Brain microvascular endothelial cell (primary cell): ENCODE data around the gene FGG.

Source experiments
- DNase-seq: peaks from one replicate; pipeline ENCODE4 v3.0.0-alpha.2; 2020
- H3K27ac ChIP-seq: fragments of 250-450 bp; sonication (Bioruptor Pico); 2 replicates; pipeline ENCODE4 v1.5.1; 2020; ENCODE audit warnings: mild to moderate bottlenecking, moderate library complexity
- H3K27me3 ChIP-seq: fragments of 250-450 bp; sonication (Bioruptor Pico); replicated peaks from 2 replicates; pipeline ENCODE4 v1.5.1; 2020; ENCODE audit warnings: mild to moderate bottlenecking
- H3K36me3 ChIP-seq: fragments of 250-450 bp; sonication (Bioruptor Pico); replicated peaks from 2 replicates; pipeline ENCODE4 v1.5.1; 2020; ENCODE audit warnings: mild to moderate bottlenecking
- H3K4me3 ChIP-seq: 2 replicates; pipeline ENCODE4 v1.5.1; 2011; ENCODE audit warnings: low read depth, mild to moderate bottlenecking, control low read depth, low read length, moderate library complexity
- in situ Hi-C: cut with HindIII; loops from 2 replicates; pipeline ENCODE4 v1.10.0; 2017; ENCODE audit warnings: low sequenced_read_pairs, low pct_ligation_motif_present
- TF ChIP-seq, protein P1 (sequence below): IDR thresholded peaks from 2 replicates; pipeline ENCODE4 v1.5.1; 2011; ENCODE audit warnings: low read depth, mild to moderate bottlenecking, moderate library complexity, low read length, control low read depth, inconsistent platforms; ENCODE audit errors: missing control alignments

The FGG gene

DNA sequence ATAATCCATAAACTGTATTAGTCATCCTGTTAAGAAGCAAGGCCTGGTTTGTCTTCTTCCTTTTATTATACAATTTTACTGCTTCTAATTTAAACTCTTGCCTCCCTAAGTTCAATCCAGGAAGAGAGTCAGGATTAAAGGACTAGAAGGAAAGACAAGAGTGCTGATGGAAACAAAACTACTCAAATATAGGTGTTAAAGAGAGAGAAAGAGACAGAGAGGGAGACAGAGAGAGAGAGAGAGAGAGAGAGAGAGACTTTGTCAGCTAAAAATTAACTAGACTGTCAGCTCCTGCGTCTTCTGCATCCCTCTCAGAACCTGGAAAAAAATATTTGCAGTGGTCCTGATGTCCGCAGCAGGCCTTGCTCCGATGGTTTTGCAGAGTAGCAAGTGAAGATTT is 13.5 kb upstream of the FGG start:
- TF ChIP-seq, protein P1, sequence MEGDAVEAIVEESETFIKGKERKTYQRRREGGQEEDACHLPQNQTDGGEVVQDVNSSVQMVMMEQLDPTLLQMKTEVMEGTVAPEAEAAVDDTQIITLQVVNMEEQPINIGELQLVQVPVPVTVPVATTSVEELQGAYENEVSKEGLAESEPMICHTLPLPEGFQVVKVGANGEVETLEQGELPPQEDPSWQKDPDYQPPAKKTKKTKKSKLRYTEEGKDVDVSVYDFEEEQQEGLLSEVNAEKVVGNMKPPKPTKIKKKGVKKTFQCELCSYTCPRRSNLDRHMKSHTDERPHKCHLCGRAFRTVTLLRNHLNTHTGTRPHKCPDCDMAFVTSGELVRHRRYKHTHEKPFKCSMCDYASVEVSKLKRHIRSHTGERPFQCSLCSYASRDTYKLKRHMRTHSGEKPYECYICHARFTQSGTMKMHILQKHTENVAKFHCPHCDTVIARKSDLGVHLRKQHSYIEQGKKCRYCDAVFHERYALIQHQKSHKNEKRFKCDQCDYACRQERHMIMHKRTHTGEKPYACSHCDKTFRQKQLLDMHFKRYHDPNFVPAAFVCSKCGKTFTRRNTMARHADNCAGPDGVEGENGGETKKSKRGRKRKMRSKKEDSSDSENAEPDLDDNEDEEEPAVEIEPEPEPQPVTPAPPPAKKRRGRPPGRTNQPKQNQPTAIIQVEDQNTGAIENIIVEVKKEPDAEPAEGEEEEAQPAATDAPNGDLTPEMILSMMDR: no peak
- Histone ChIP-seq H3K27me3 (peaks cover 3% of the 10 kb centered on the region), H3K36me3 (no peaks in the 10 kb centered on the region), H3K27ac (no peak overlapping the region), H3K4me3 (no peak overlapping the region)
- in situ Hi-C loops: no loop called here
- DNase-seq: no peak

DNA sequence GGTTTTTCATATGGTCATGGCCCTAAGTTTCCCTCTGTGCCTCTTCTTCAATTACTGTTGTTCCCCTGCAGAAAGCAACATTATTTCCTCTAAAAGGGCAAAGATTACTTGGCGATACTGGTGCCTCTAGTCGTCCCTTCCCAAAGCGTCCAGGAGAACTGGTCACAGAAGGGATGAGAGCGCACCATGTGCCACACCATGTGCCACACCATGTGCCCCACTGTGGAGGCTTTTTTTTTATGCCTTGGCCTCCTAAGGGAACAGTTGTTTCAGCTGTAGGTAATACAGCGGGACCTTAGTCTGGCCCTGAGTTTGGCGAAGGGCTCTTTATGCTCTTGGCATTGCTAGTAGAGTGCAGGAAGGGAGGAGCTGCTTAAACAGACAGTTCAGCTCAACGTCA is 11.5 kb upstream of the FGG start:
- Histone ChIP-seq H3K4me3 (no peak overlapping the region), H3K27me3 (peaks cover 3% of the 10 kb centered on the region), H3K36me3 (no peaks in the 10 kb centered on the region), H3K27ac (no peak overlapping the region)
- TF ChIP-seq, protein P1: no peak
- in situ Hi-C loops: no loop called here
- DNase-seq: no peak

DNA sequence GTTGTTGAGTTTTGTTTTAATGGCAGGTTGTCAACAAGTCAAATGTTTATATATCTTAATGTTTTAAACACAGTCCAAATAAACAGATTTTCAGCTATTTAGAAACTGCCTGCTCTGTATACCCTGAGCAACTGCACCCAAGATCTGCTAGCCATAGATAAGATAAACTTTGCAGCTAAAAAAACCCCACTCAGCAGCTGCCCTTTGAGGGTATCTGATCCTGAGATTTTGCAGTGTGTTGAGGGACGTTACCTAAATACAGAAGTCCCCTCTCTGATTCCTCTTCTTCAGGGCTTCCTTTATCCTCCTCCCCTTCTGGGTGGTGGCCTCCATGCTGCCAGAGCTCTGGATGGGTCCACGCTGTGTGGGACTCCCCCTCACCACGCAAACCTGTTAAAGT is 11.0 kb upstream of the FGG start:
- no peak overlapping the region for H3K4me3 ChIP-seq
- no peak for DNase-seq
- no peak overlapping the region for H3K27ac ChIP-seq
- no peaks in the 10 kb centered on the region for H3K36me3 ChIP-seq
- peaks cover 3% of the 10 kb centered on the region for H3K27me3 ChIP-seq
- in situ Hi-C loops: no loop called here
- TF ChIP-seq, protein P1: no peak

DNA sequence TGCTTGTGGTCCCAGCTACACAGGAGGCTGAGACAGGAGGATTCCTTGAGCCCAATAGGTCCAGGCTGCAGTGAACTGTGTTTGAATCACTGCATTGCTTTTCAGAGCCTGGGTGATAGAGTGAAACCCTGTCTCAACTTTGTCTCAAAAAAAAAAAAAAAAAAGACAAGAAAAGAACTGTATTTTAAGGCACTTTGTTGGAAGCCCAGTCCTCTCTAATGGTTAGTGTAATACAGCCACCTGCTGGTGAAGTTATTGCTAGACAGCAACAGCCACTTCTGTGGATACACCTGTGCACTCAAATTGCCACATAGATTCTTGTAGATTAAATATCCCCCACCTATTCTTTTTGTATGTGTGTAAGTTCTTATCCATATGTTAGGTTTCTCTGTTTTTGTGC is 10.1 kb upstream of the FGG start:
- no peaks in the 10 kb centered on the region for H3K27me3 ChIP-seq
- H3K36me3 ChIP-seq: no peaks in the 10 kb centered on the region
- no peak overlapping the region for H3K27ac ChIP-seq
- TF ChIP-seq, protein P1: peak; percentile 70
- DNase-seq: peak; percentile 53
- in situ Hi-C loops: no loop called here
- no peak overlapping the region for H3K4me3 ChIP-seq

DNA sequence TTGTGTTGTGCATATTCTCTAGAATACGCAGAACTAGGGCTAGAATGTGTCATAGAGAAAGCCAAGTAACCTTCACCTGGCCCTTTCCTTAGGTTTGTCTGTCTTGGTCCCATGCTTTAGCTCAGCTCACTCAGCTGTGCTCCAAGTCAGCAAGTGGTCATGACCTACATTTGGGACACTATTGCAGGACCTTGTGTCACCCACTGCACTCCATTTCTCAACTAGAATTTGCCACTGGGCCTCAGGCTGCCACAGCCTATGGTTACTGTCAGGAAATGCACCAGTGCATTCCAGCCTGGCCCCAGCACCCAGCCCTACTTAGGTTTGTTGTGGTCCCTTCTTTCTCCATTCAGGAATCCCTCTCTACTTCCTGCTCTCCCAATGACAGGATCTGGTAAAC is 7.7 kb upstream of the FGG start:
- TF ChIP-seq, protein P1: no peak
- Histone ChIP-seq H3K36me3 (no peaks in the 10 kb centered on the region), H3K27ac (no peak overlapping the region), H3K27me3 (no peaks in the 10 kb centered on the region), H3K4me3 (no peak overlapping the region)
- in situ Hi-C loops: no loop called here
- DNase-seq: no peak

DNA sequence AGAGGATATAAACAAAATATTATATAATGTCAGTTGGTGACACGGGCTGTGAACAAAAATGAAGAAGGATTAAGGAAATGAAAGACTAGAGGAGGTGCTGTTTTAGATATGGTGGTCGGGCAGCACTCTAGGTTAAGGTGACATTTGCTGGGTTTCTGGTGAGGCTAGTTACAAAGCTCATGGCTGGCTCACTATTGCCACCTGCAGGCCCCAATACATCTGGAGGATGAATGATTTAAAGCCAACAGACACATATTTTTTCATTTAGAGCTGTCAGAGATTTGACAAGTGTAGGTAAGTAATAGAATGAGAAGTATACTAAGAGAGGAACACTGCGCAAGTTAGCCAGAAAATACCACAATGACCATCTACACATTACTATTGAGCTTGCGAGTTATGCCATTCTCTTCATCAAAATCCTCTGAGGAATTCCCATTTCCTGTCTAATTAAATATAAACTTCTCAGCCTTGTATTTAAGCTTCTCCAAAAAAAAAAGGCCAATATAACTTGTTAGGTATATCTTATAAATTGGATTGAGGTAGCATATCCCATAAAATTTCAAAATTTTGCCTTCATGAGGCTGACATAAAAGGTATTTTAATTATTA is 6.4 kb upstream of the FGG start:
- Histone ChIP-seq H3K4me3 (no peak overlapping the region), H3K27me3 (no peaks in the 10 kb centered on the region), H3K36me3 (no peaks in the 10 kb centered on the region), H3K27ac (no peak overlapping the region)
- DNase-seq: peak; percentile 69
- TF ChIP-seq, protein P1: peak; percentile 85
- in situ Hi-C loops: no loop called here
